ENCODE data around the gene IL12RB2. TPM values are rescaled to one million over a fixed set of nuclear protein-coding genes. Genes with fewer than 3 reads are reported as not detected.

IL12RB2 gene
- total and polyA plus RNA-seq, 10 of the 15 experiments (the other 5 are each of a cell fraction or from before 2014, with no cell fraction given) = 0.15 to 1.1 (median 0.54) TPM; not detected in 1

GRCh38 chr1:67404212-67404620 is 96.5 kb downstream of the IL12RB2 start:
- intact Hi-C loops (cut with micrococcal nuclease; ENCODE audit: unreplicated experiment) = no loop called here
- H3K4me1 ChIP-seq (ENCODE audit: control insufficient read depth, insufficient read depth, low read length) = no peaks in the 10 kb centered on the region
- H3K4me3 ChIP-seq = no peak overlapping the region
- ChIA-PET RAD21 (ENCODE audit: unreplicated experiment) (no interaction called here), SMC1A (ENCODE audit: uncharacterized antibody, unreplicated experiment) (no interaction called here), POLR2A (interaction anchor here (0.6 kb wide), 1 partner anchor 217 kb away, joined by 3 read pairs; no protein-coding TSS in a partner anchor), CTCF (no interaction called here)
- H3K9ac ChIP-seq (ENCODE audit: control insufficient read depth, insufficient read depth, low read length) = no peak overlapping the region
- no peaks in the 10 kb centered on the region for H4K20me1 ChIP-seq (ENCODE audit: control insufficient read depth, insufficient read depth)
- no peak for DNase-seq (ENCODE audit: low read depth, low spot score)
- no peaks in the 10 kb centered on the region for H3K9me3 ChIP-seq (replicated peaks; ENCODE audit: control insufficient read depth, insufficient read depth, low read length)
- 94% methylated on average over 5 of the region's 5 CpGs for WGBS (ENCODE audit: insufficient coverage, insufficient replicate concordance, low lambda C conversion rate, missing lambda C conversion rate)
- ATAC-seq = no peak
- no TSS peak for BruUV-seq (replicated peaks)
- no peak overlapping the region for H3K27ac ChIP-seq (ENCODE audit: control insufficient read depth, insufficient read depth)
- no peak overlapping the region for H3K4me2 ChIP-seq (ENCODE audit: control insufficient read depth, insufficient read depth)
- in situ Hi-C loops (cut with MboI) = no loop called here
- H3K79me2 ChIP-seq (ENCODE audit: control insufficient read depth, insufficient read depth, low read length) = no peaks in the 10 kb centered on the region
- peaks cover 0 to 2% of the 10 kb centered on the region in 2 experiments; a peak in 2 of 4 replicates for H3K36me3 ChIP-seq (ENCODE audit: control insufficient read depth in 2 of 2, insufficient read depth in 2 of 2, low read length in 1 of 2)
- 0 out of 2 replicates have a peak, but pooled peaks have one; percentile 2 for TF ChIP-seq POLR2AphosphoS2 (IDR thresholded peaks at IDR 0.05; ENCODE audit: low read depth, low read length)
- TF ChIP-seq, protein P1, sequence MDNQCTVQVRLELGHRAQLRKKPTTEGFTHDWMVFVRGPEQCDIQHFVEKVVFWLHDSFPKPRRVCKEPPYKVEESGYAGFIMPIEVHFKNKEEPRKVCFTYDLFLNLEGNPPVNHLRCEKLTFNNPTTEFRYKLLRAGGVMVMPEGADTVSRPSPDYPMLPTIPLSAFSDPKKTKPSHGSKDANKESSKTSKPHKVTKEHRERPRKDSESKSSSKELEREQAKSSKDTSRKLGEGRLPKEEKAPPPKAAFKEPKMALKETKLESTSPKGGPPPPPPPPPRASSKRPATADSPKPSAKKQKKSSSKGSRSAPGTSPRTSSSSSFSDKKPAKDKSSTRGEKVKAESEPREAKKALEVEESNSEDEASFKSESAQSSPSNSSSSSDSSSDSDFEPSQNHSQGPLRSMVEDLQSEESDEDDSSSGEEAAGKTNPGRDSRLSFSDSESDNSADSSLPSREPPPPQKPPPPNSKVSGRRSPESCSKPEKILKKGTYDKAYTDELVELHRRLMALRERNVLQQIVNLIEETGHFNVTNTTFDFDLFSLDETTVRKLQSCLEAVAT (IDR thresholded peaks at IDR 0.05) = no peak
- TF ChIP-seq ZNF24 (IDR thresholded peaks at IDR 0.05) = no peak
- no peak for TF ChIP-seq LARP7 (IDR thresholded peaks at IDR 0.05)
- TF ChIP-seq RAD51 (IDR thresholded peaks at IDR 0.05) = no peak
- no peak overlapping the region for H2AFZ ChIP-seq (ENCODE audit: control insufficient read depth, low read depth, low read length)
- no peak for FAIRE-seq
- H3K27me3 ChIP-seq (replicated peaks in 1 of 2; ENCODE audit: control insufficient read depth in 2 of 2, insufficient read depth in 2 of 2, low read length in 1 of 2) = no peaks in the 10 kb centered on the region
